Measurements from ENCODE around the gene GABRG3.

GABRG3 gene

DNA sequence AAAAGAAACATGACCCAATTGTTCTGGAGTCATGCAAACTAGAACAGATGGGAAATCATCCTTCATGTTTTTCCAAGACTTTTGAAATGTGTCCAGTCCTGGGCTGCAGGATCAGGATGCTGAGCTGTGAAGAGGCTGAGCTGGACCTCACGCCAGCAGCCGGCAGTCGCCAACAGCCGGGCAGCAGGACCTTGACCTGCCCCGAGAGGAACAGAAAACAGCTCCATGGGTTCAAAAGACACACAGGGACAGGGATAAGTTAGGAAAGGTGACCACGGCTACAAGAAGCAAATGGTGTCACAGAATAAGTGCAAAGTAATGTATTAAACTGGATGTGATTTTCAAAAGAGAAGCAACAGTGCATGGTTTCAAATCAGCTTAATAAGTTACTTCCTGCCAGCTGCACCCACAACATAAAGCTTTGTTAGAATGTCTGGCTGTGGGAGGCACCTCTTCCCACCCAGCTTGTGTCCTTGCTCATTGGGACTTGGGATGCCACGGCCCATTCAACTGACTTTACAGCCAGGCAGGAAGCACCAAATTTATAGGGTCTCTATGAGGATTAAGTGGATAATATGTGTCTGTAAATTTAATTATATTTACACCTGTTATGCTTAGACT, 266.4 kb downstream of the GABRG3 start:
- no peak overlapping the region for H3K4me3 Mint-ChIP-seq
- H3K27ac Mint-ChIP-seq: no peak overlapping the region
- H3K36me3 Mint-ChIP-seq: no peaks in the 10 kb centered on the region
- H3K9me3 Mint-ChIP-seq (ENCODE audit: low read depth): no peaks in the 10 kb centered on the region
- no peaks in the 10 kb centered on the region for H3K4me1 Mint-ChIP-seq (ENCODE audit: low read depth)
- no peaks in the 10 kb centered on the region for H3K27me3 Mint-ChIP-seq

DNA sequence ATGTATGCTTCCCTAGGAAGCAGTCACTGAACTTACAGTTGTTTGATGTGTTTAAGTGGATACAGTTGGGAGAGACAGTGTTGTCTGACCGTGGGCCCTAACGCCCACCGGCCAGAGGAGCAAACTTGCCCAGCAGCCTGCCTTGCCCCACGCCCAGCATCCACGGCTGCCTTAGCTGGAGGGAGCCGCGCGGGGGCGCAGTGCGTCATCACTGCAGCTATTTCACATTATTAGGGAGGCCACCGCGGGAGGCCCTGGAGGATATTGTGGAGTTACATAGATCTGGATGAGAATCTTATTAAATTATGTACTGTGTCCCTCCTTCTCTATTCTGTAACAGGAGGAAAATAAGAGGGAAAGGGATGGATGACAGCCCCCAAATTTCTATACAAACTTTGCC, 267.2 kb downstream of the GABRG3 start:
- H3K36me3 Mint-ChIP-seq: no peaks in the 10 kb centered on the region
- no peak overlapping the region for H3K27ac Mint-ChIP-seq
- H3K9me3 Mint-ChIP-seq (ENCODE audit: low read depth): no peaks in the 10 kb centered on the region
- peaks cover 2% of the 10 kb centered on the region for H3K27me3 Mint-ChIP-seq
- no peak overlapping the region for H3K4me3 Mint-ChIP-seq
- H3K4me1 Mint-ChIP-seq (ENCODE audit: low read depth): no peaks in the 10 kb centered on the region

DNA sequence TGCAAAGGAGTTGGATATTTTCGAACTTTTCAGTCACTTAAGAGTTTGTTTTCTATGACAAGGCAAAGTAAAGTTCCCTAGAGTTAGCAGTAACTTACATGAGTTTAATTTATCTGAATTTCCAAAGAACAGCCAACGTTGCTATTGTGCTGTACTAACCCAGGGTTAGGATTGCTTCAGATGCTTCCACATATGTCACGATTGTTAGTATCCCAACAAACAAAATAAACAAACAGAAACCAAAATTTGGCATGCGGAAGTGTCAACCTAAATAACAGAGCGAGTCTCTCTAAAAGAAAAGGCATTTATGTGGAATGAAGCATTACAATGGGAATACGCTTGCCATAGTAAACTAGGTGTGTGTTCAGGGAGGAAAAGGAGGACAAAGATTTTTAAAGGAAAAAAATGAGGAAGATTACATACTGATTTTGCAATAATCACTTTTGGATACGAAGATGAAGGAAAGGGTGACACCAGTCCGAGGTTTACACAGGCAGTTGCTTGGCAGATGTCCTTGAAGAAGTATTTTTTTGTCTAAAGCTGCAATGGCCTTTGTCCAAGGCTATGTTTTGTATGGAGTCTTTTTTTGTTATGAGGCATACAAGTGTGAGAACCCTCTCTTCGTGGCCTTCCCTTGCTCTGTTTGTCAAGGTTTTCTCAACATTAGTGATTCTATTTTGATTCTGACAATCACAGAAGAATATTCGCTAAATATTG, 267.9 kb downstream of the GABRG3 start:
- Mint-ChIP-seq H3K27me3 (peaks cover 2% of the 10 kb centered on the region), H3K4me3 (no peak overlapping the region), H3K4me1 (ENCODE audit: low read depth) (no peaks in the 10 kb centered on the region), H3K36me3 (no peaks in the 10 kb centered on the region), H3K27ac (no peak overlapping the region), H3K9me3 (ENCODE audit: low read depth) (no peaks in the 10 kb centered on the region)

DNA sequence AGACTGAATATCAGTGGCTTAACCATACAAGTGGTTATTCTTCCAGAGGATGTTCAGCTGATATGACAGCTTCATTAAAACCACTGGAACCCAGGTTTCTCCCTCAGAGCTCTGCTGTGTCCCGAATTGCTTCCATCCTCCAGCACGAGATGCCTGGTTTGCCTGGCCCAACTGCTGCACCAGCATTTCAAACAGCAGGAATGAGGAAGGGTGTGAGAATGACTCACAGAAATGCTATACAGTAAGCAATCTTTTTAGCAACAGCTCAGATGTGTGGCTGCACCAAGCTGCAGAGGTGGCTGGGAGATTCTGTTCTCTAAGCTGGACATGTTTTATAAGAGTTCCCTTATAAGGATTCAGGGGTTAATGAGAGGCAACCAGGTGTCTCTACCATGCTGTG, 271.0 kb downstream of the GABRG3 start:
- H3K36me3 Mint-ChIP-seq: no peaks in the 10 kb centered on the region
- H3K27me3 Mint-ChIP-seq: peaks cover 2% of the 10 kb centered on the region
- H3K4me1 Mint-ChIP-seq (ENCODE audit: low read depth): no peaks in the 10 kb centered on the region
- H3K27ac Mint-ChIP-seq: no peak overlapping the region
- H3K4me3 Mint-ChIP-seq: no peak overlapping the region
- H3K9me3 Mint-ChIP-seq (ENCODE audit: low read depth): no peaks in the 10 kb centered on the region

DNA sequence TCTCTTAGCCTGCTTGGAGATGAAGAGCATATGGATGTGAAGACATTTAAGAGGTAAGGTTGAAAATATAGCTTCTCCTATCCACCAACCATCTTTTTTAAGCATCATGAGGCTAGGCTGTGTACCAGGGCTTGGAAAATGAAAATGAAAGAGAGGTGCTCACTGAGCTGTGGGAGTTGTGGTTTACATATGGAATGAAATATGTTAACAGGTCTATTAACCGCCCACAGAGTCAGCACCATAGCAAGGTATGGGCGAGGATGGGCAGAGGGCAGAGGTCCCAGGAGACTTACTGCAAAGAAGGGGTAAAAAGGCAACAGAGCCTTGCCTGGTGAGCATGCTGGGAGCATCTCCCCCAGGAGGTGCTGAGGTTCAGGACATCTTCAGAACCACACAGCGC, 273.1 kb downstream of the GABRG3 start:
- peaks cover 5% of the 10 kb centered on the region for H3K9me3 Mint-ChIP-seq (ENCODE audit: low read depth)

DNA sequence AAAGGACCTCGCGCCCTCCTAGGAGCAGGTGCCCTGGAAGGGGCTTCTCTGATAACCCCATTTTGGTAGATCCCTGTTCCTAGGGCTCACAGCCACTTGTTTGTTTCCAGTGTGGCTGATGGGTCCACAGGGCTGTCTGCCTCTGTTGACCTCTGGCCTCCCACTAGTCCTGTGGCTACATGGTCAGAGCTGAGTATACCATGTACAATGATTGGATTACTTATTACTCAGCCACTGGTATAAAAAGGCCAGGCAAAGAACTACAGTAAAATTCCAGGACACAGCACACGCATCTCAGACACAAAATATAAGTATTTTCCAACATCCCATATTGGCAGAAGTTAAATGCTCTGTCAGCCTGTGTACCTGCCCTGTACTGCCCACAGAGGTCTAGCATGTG, 277.3 kb downstream of the GABRG3 start:
- peaks cover 5% of the 10 kb centered on the region for H3K9me3 Mint-ChIP-seq (ENCODE audit: low read depth)
- H3K36me3 Mint-ChIP-seq: no peaks in the 10 kb centered on the region
- no peaks in the 10 kb centered on the region for H3K27me3 Mint-ChIP-seq
- no peaks in the 10 kb centered on the region for H3K4me1 Mint-ChIP-seq (ENCODE audit: low read depth)
- H3K4me3 Mint-ChIP-seq: no peak overlapping the region
- no peak overlapping the region for H3K27ac Mint-ChIP-seq

More for the DNA sequence above, 273.1 kb downstream of the GABRG3 start:
- Mint-ChIP-seq H3K27ac (no peak overlapping the region), H3K27me3 (peaks cover 2% of the 10 kb centered on the region), H3K36me3 (no peaks in the 10 kb centered on the region), H3K4me3 (no peak overlapping the region), H3K4me1 (ENCODE audit: low read depth) (no peaks in the 10 kb centered on the region)

DNA sequence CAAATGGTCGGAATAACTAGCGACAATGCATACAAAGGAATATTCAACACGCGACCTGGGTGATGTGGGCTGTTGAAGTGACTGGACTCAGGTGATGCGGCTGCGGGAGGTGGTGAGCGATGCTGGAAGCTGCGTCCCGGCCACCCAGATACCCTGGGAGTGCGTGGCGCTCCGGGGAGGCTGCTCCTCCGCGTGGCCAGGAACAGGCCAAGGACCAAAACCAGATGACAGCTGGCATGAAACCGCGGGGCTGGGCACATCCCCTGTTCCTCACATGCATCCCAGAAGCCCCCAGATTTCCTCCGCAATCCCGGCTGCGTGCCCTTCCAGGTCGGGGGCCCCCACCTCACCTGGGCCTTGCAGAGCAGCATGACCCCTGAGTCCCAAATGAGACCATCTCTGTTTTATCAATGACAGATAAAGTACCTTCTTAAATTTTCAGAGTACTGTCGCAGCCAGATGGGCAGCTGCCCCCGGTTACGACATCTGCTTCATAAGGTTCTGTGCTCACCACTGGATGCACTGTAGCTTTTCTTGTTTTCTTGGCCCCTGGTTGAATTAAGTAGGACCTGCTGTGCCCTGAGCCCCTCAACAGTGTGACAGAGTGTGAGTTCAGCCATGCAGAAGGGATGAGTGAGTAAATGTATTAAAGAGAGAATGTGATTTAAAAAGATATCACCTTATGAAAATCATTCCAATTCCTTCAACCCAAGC, 278.2 kb downstream of the GABRG3 start:
- H3K36me3 Mint-ChIP-seq: no peaks in the 10 kb centered on the region
- no peaks in the 10 kb centered on the region for H3K4me1 Mint-ChIP-seq (ENCODE audit: low read depth)
- H3K27ac Mint-ChIP-seq: no peak overlapping the region
- H3K27me3 Mint-ChIP-seq: no peaks in the 10 kb centered on the region
- peaks cover 5% of the 10 kb centered on the region for H3K9me3 Mint-ChIP-seq (ENCODE audit: low read depth)
- H3K4me3 Mint-ChIP-seq: no peak overlapping the region

DNA sequence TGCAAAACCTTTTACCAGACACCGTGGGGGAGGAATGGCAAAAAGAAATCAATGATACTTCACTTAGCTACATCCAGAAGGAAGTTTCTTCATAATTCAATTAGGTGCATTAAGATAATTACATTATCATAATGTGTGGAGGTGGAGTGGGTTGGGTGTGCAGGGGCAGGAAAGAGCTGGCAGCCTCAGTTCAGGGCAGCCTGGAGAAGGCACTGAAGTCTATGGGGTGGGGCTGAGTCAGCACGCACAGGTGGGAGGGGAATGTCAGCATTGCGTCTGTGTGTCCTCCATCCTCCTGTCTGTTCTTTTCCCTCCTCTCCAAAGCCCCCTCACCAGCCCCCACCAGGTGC, 278.8 kb downstream of the GABRG3 start:
- no peaks in the 10 kb centered on the region for H3K4me1 Mint-ChIP-seq (ENCODE audit: low read depth)

DNA sequence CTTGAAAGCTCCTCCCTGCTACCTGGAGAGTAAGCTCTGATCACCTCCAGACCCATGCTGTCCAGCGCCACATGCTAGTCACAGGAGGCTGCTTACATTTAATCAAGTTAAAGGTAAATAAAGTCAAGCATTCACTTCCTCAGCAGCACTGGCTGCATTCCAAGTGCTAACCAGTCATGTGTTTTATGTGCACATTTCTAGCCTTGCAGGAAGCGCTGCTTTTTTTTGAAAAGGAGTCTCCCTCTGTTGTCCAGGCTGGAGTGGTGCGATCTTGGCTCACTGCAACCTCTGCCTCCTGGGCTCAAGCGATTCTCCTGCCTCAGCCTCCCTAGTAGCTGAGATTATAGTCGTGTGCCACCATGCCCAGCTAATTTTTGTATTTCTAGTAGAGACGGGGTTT, 279.2 kb downstream of the GABRG3 start:
- Mint-ChIP-seq H3K36me3 (no peaks in the 10 kb centered on the region), H3K9me3 (ENCODE audit: low read depth) (peaks cover 5% of the 10 kb centered on the region), H3K27ac (no peak overlapping the region), H3K27me3 (no peaks in the 10 kb centered on the region), H3K4me3 (no peak overlapping the region), H3K4me1 (ENCODE audit: low read depth) (no peaks in the 10 kb centered on the region)

More for the DNA sequence above, 278.8 kb downstream of the GABRG3 start:
- no peak overlapping the region for H3K27ac Mint-ChIP-seq
- H3K4me3 Mint-ChIP-seq: no peak overlapping the region
- no peaks in the 10 kb centered on the region for H3K36me3 Mint-ChIP-seq
- peaks cover 5% of the 10 kb centered on the region for H3K9me3 Mint-ChIP-seq (ENCODE audit: low read depth)
- no peaks in the 10 kb centered on the region for H3K27me3 Mint-ChIP-seq

DNA sequence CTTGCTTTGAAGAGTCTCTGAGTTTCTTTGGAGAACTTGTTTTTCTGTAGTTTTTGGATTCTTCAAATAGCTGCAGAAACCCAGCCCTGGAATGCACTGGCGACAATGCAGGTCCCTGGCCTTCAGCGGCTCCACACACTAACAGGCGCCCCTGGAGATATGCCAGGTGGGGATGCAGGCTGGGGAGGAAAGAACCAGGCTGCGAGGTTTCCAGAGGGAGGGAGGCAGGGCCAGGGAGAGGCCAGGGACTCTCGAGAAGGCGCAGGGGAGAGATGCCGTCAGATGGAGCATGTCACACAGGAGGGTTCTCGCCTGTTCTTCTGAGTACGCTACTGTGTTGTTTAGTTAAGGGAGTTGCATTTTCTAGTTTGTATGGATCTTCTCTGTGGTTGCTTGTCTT, 283.1 kb downstream of the GABRG3 start:
- Mint-ChIP-seq H3K4me1 (ENCODE audit: low read depth) (no peaks in the 10 kb centered on the region), H3K27me3 (no peaks in the 10 kb centered on the region), H3K36me3 (no peaks in the 10 kb centered on the region), H3K9me3 (ENCODE audit: low read depth) (no peaks in the 10 kb centered on the region), H3K27ac (no peak overlapping the region), H3K4me3 (no peak overlapping the region)

DNA sequence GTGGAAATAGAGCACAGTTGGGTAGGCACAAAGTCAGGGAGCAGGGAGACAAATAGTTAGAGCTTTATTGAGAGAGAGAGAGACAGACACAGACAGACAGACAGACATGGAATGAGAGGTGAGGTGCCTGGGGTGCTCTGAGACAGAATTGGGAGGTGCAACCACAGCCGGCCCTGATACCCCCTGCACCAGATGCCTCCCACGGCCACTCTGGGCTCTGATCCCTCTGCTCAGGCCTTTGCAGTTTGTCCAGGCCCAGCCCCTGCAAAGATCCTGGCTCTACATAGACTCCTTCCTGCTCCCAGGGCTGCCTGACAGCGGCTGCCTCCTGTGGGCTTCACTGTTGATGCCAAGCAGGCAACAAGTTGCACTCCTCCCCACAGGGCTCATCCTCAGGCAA, 283.8 kb downstream of the GABRG3 start:
- Mint-ChIP-seq H3K27ac (no peak overlapping the region), H3K36me3 (no peaks in the 10 kb centered on the region), H3K9me3 (ENCODE audit: low read depth) (no peaks in the 10 kb centered on the region), H3K27me3 (no peaks in the 10 kb centered on the region), H3K4me1 (ENCODE audit: low read depth) (no peaks in the 10 kb centered on the region), H3K4me3 (no peak overlapping the region)

DNA sequence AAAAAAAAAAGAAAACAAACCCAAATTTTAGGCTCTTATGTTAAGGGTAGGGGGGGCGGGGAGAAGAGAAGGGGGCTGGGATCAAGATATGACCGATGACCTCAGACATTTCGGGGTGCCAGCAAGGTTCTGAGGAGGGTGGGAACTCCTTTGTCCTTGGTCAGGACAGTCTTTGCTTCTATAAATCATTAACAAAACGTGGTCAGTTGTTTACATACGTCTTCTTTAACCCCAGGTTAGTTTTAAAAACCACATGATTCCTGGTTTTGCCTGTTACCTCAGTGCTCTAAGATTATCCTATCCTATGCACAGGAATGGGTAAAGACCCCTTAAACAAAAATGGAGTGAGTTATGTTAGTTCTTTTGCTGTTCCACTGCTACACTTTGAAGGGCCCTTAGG, 285.5 kb downstream of the GABRG3 start:
- Mint-ChIP-seq H3K27ac (no peak overlapping the region), H3K4me1 (ENCODE audit: low read depth) (no peaks in the 10 kb centered on the region), H3K27me3 (no peaks in the 10 kb centered on the region), H3K36me3 (no peaks in the 10 kb centered on the region), H3K9me3 (ENCODE audit: low read depth) (no peaks in the 10 kb centered on the region), H3K4me3 (no peak overlapping the region)

DNA sequence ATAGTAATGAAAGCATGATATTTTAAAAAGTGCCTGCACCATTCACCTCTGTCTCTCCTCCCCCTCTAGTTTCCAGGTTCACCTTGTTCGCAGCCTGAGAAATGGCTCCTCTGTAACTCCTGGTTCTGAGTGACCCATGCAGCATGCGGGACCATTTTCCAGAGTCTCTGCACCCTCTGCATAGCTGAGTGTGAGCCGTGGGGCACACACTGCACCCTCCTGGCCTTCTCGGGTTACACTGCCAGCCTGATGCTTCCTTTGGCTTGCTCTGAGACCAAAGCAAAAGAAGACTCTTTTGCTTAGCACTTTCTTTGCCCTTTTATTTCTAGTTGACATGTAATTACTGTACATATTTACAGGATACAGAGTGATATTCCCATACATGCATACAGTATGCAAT, 287.3 kb downstream of the GABRG3 start:
- Mint-ChIP-seq H3K36me3 (no peaks in the 10 kb centered on the region), H3K9me3 (ENCODE audit: low read depth) (no peaks in the 10 kb centered on the region), H3K4me3 (no peak overlapping the region), H3K4me1 (ENCODE audit: low read depth) (no peaks in the 10 kb centered on the region), H3K27me3 (no peaks in the 10 kb centered on the region), H3K27ac (no peak overlapping the region)

DNA sequence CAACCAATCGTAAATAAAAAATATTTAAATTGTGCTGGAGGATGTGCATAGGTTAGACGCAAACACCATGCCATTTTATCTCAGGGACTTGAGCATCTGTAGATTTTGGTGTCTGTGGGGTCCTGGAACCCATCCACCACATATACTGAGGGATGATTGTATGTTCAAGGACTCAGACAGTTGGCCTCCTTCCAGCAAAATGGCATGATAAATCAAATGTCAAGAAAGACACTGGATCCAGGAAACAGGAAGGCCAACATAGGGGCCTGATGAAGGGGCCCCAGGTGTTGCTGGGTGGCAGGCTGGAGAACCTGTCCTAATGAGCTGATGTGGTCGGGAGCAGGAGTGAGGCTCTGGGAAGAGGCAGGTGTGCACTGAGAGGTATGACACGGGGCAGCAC, 289.5 kb downstream of the GABRG3 start:
- no peaks in the 10 kb centered on the region for H3K27me3 Mint-ChIP-seq

DNA sequence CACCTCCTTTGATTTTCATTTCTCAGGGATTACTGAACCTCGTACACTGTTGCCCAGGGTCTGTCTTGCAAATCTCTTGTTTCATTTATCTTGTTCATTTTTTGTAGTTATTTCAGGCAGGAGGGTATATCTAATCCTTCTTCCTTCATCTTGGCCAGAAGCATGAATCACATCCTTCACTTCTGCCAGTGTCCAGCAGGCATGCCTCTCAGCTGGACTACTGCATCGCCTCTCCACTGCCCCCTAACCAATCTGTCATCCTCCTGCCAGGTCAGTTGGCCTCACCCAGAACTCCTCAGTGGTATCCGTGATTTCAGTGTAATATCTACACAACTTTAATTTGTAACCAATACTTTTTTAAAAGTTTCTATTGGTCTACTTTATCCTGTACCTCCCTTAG, 297.9 kb downstream of the GABRG3 start:
- no peaks in the 10 kb centered on the region for H3K27me3 Mint-ChIP-seq

More for the DNA sequence above, 289.5 kb downstream of the GABRG3 start:
- Mint-ChIP-seq H3K4me3 (no peak overlapping the region), H3K9me3 (ENCODE audit: low read depth) (no peaks in the 10 kb centered on the region), H3K36me3 (no peaks in the 10 kb centered on the region), H3K27ac (no peak overlapping the region), H3K4me1 (ENCODE audit: low read depth) (no peaks in the 10 kb centered on the region)

More for the DNA sequence above, 297.9 kb downstream of the GABRG3 start:
- no peak overlapping the region for H3K4me3 Mint-ChIP-seq
- H3K27ac Mint-ChIP-seq: no peak overlapping the region
- no peaks in the 10 kb centered on the region for H3K36me3 Mint-ChIP-seq
- H3K9me3 Mint-ChIP-seq (ENCODE audit: low read depth): peaks cover 11% of the 10 kb centered on the region
- no peaks in the 10 kb centered on the region for H3K4me1 Mint-ChIP-seq (ENCODE audit: low read depth)
